ENCODE measurements around the gene IFIT5.
A peak's percentile ranks its signal among the peaks of the same experiment; 100 is the strongest.
"Not testable (repeated sequence)": the region's sequence is repeated elsewhere in the genome, so short reads cannot be mapped to it uniquely, and the experiment has no call there.

The IFIT5 gene, protein sequence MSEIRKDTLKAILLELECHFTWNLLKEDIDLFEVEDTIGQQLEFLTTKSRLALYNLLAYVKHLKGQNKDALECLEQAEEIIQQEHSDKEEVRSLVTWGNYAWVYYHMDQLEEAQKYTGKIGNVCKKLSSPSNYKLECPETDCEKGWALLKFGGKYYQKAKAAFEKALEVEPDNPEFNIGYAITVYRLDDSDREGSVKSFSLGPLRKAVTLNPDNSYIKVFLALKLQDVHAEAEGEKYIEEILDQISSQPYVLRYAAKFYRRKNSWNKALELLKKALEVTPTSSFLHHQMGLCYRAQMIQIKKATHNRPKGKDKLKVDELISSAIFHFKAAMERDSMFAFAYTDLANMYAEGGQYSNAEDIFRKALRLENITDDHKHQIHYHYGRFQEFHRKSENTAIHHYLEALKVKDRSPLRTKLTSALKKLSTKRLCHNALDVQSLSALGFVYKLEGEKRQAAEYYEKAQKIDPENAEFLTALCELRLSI

DNA sequence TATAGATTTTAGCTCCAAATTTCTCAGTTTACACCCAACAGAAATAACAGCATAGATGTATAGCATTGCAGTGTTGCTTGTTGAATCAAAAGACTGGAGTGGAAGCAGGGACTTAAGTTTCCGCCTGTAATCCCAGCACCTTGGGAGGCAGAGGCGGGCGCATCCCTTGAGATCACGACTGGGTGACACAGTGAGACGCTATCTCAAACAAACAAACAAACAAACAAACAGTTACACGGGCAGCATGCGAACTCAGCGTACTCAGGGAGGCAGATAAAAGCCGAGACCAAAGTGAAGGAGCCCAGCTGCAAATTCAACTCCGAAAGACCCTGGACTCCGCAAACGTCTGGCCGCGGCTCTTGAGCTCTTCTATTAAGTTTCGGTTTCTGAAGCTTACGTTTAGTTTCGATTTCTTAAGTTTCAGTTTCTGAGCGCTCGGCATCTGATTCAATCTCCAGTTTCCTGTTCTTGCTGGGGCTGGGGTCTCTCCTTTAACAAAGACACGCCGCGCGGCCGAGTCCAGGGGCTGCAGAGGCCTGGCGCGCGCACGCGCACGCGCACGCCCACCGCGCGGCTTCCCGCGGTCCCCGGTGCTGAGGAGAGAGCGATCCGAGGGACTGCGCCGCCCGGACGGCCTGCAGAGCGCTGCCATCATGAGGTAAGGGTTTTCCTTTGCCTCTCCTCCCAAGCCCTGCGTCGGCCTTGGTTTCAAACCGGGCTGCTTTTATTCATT is at the start of gene IFIT5:
Gene IFIT5 (plus strand): TSS at position 423 of the 733 bp plus-strand sequence. CDS start 231 bp downstream, at position 654.
- DNase-seq (ENCODE audit: low read depth): peak; percentile 79

DNA sequence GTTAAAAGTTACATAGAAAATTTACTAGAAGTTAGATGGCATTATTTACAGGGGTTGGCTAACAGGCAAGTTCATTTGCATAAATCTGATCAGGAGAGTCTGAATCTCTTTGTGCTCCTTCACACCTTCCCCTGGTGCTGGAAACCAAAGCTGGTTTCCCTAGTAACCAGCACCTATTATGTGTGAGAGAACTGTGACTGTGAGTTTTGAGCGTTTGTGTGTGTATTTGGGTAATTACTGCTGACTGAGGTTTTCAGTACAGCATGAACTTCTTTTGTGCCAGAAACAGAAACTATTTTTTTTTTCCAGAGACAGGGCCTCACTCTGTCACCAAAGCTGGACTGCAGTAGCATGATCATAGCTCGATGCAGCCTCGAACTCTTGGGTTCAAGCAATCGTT is 46.8 kb upstream of the IFIT5 start:
- DNase-seq (ENCODE audit: low read depth): no peak

DNA sequence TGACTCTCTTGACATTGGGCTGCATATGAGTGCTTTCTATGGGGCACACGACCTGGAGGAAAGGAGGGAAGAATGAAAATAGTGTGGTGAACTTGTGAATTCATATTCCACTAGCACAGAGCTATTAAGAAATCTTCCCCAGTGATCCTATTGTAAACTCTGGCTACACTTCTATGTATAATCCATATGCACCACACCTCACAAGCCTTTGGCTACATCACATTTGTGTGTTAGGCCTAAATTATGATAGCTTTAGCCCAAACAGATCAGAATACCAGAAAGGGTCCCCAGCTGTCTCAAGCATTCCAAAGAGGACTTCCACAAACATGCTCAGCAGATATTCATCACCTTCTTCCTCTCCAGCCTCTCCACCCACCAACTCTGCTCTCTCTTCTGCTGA is 46.2 kb upstream of the IFIT5 start:
- no peak for DNase-seq (ENCODE audit: low read depth)

DNA sequence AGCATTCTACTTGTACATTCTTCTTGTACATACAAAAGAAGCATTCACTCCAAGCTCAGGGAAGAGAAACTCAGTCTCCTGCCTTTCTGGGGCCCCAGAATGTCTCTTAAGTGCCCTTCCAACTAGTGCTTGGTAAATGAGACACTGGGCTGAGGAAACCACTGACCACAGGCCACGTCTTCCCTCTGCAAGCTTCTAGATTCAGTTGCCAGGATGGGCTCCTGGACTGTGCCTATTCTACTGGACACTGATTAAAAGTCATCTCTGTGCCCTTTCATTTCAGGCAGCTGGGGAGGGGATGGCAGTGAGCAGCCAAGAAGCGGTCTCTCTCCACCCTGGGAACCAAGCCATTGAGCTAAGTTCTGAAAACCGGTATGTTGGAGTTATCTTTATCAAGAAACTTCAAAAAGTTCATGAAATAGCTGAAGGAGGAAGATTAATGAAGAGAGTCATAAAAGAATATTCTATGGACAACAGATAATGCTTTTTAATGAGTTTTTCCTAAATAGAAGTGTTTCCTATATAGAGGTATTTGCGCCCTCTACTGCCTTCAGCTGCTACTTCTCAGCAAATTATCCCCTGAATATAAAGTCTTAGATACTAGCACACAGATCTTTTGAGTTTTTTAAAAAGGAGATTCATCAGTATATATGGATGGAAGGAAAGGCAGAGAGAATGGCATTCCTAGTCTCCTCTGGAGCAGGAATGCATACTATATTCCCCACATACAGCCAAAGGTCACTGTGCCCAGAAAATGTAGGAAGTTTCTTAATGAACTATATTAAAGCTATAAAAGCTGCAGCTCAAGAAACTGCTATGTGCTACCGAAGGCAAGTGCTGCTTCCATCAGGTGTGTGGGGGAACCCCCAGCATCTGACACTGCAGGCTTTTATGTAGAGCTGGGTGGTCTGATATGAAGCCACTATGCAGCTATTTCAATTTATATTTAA is 44.9 kb upstream of the IFIT5 start:
- DNase-seq (ENCODE audit: low read depth): peak; percentile 67

DNA sequence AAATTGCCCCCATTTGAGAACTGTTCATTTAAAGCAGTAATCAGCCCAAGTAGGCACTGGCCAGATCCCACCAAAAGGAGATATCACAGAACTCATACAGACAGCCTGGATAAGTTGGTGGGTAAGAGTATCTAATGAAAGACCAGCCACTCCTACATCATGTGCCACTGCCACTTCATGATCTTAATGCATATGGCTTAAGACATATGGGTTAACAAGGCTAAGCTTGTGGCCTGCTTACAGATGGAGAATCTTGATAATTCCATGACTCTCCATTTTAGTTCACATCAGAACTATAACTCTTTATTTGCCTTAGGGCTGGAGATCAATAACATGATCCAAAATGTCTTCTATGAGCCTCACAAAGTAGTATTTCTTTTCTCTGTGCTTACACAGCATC is 43.3 kb upstream of the IFIT5 start:
- DNase-seq (ENCODE audit: low read depth): no peak

DNA sequence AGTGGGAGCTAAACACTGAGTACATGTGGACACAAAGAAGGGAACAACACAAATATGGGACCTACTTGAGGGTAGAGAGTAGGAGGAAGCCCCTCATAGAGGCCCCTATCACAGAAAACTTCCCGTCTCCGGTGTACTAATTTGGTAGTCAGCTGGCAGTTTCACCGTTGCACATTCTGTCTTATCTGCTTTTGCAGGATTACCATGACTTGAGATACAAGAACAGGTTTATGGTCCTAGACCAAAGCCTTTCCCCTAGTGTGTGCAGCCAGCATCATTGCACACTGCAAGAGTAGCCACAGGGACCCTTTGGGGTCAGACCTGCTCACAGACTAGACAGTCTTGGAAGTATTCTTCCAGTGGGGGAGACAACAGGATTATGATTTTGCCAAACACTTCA is 42.4 kb upstream of the IFIT5 start:
- no peak for DNase-seq (ENCODE audit: low read depth)

DNA sequence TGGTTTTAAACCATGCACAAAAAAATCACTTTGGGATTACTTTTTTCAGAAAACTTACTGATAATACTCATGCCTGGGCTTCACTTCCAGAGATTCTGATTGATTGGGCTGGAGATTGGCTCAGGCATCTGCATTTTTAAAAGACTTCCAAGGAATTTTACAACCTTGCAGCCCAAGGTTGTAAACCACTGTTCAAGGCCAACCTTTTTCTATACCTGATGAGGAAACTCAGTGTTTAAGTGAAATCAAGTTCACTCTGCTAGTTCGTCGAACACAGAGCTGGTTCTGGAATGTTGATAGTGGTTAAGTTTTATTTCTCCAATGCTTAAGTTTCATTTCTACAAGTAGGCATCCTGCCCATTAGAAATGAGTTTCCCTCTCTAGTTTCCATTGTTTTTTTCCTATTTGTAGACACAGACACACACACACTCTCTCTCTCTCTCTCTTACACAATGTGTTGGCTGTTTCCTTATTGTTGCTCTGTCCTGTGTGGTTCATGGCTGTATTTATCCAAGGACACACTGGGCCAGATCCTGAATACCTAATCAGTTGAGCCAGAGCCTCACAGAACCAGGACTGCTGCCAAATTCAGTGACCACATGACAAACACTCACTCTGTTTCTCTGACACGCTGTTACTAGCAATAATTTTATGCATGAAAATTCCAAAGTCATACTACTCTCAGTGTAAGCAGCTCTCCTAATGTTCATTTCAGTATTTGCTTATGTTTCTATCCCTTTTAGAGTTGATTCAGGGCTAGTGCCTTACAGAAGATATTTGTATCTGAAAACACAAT is 40.3 kb upstream of the IFIT5 start:
- DNase-seq (ENCODE audit: low read depth): peak; percentile 96

DNA sequence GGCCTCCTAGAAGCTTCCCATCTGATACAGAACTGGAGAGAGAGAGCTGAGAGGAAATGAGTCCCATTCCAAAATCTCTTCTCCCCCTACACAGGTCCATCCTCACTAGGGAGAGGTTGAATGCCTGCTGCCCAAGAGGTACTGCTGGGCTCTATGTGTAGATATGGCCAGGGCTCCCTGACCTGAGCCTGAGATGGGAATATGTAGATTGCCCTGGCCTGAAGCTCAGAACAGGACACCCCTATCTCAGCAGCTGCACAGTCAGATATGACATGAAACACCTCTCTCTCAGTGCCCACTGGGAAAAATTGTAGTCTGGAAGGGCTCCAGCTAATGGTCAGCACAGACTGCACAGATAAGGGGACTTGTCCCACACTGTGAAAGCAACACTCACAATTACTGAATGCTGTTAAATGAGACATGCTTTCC is 39.6 kb upstream of the IFIT5 start:
- no peak for DNase-seq (ENCODE audit: low read depth)

DNA sequence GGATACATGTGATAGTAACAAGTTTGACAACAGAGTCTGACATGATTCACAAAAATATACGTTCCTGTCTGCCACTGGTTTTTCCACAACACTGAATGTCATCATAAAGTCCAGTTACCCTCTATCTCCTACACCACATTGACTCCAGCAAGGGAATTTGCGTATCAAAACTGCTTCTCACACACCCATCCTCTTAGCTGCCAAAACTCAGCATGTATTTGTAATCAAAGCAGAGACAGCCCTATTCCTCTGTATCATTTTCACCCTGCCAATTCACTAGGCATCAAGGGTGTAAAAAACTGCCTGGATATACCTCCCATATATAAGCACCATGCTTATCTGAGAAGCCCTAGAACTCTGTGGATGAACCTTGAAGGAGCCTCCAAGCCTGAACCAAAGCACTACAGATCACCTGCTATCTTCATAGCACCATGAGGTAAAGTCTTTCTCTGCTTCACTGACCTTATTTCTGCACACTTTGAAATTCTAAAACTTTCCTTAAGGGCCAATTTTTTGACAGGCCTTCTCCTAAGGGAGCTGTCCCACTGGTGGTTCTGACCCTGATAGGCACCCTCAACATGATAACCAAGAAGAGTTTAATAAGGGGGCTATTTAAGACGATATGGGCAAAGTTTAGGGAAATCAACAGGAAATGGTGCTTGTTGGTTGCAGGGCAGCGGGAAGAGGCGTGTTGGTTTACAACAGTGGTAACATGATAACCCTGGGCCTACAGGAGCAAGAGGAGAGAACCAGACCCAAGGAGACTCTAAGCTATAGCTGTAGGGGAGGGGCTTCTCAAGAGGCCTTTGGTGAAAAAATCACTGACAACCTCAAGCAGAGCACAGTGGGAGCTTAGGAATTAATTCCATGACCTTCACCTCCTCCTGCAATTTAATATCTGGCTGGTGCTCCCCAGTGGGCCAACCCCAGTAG is 36.4 kb upstream of the IFIT5 start, which contains the start of gene IFIT1B:
Gene IFIT1B (plus strand): TSS at position 352 of the 933 bp plus-strand sequence. CDS start 80 bp downstream, at position 432.
- no peak for DNase-seq (ENCODE audit: low read depth)

DNA sequence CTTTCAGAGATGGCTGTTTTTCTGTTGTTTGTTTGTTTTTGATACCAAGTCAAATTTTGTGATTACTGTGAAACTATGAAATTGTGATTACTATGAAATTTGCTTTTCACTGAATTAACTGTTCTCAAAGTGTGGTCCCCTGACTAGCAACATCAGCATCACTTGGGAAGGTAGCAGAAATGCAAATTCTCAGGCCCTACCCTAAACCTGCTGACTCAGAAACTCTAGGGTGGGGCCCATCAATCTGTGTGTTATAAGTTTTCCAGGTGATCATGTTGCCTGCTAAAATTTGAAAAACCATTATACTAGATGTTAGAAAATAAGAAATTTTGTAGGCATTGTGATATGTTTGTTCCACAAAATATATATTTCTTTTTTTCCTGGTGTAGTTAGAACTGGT is 35.3 kb upstream of the IFIT5 start:
- no peak for DNase-seq (ENCODE audit: low read depth)

DNA sequence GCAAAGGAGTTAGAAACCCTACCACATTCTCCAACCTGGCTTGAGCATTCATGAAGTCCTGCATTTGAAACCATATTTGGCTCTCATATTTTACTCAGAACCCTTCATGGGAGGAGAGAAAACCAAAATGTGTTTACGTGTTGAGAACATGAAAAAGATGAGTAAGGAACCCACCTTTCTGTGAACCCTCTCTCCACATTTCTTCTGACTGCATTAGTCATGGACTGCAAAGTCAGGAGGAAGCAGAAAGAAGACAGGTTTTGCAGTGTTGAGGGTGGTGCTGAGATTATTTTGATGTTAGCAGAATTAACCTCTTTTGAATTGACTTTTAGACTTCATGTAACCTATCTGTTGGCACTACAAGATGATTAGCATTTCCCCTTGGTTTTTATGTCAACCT is 31.6 kb upstream of the IFIT5 start:
- no peak for DNase-seq (ENCODE audit: low read depth)

DNA sequence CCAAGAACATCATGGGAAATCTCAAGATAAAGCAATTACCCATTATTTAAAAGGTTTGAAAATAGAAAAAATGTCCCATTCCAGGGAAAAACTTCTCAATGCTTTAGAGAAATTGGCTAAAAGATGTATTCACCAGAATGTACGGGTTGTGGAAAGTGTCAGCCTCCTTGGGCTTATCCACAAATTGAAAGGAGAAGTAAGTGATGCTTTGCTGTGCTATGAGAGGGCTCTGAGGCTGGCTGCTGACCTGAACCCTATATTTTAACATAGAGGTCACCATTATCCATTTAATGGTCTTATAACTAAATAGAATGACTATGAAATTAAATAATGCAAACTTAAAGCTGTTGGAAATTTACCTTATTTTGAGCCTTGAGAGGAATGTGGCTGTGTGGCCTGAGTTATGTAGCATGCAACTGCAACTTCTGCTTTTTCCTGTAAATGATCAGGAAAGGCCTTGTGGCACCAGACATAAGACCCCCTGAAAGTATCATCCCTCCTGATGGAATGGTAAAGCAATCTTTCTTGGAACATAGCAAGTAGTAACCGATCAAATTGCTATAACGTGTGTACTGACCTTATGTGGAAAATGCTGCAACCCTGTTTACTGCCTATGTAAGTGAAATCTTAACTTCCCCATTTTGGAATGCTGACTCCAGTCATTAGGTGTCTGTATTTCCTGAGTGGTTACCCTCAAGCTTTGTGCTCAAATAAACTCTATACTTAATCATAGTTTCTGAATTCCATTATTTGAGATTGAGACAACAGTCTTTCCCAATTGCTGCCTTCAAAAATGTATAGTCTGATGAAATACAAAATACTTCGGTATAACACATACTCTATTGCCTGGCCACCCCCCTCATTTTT is 29.7 kb upstream of the IFIT5 start:
- DNase-seq (ENCODE audit: low read depth): peak; percentile 19

DNA sequence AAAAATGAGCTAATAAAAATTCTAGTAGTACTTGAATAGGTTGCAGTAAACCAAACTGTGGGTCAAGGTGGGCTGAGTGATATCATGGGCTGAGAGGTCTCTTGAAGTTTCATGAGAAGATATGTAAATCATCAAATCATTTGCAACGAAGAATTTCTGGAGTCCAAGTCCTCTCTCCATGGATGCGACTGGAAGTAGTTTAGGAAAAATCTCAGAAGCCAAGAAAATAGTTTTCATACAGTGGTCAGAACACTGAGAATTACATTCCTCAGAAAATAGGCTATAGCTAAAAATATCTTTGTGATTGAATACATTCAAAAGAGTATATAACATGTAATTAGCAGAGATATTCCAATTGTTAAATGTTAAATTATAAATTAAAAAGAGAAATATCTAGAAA is 25.6 kb upstream of the IFIT5 start:
- DNase-seq (ENCODE audit: low read depth): peak; percentile 28

DNA sequence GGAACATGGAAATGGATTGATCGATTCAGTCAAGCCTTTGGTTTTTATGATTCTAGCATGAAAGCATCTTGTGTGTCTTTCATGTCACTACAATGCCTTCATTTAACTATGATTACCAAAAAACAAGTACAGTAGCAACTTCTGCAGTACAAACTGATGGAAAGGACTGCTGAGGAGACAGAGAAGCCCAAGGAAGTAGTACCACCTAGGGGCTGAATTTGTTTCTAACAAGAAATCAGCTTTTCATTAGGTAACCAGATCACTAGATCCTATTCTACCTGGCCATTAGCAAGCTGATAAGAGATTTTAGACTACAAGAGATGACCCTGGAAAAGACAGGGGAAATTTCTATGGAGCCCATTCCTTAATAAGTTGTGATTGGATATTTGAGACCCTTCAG is 25.1 kb upstream of the IFIT5 start:
- peak; percentile 61 for DNase-seq (ENCODE audit: low read depth)

DNA sequence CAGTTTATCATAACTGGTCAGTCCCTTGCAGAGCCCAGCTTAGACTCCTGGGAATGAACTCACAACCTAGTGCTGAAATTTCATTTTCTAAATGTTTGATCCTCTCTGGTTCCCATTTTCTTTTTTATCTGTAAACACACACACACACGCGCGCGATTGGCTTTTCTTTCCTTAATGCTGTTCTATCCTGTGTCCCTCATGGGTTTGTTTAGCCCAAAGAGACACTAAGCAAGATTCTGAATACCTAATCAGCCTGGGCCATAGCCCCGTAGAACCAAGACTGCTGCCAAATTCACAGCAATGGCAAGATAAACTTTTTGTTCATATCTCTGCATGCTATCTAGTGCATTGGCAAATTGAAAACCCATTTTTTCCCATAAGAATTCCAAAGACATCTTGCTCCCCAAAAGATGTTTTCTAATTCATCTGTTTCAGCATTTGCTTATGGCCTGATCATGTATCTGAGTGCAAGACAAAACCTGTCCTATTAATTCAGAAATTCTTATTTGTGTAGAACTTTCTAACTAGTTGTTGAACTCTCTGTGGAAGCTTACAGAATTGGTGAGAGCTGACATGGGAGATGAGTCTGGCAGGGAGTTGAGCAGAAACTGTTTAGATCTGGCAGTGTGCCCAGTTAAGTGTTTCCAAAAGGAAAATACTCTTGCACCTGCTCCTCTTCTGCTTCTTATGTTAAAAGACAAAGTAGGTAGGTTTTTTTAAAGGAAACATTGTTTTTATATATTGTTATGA is 23.7 kb upstream of the IFIT5 start:
- no peak for DNase-seq (ENCODE audit: low read depth)

DNA sequence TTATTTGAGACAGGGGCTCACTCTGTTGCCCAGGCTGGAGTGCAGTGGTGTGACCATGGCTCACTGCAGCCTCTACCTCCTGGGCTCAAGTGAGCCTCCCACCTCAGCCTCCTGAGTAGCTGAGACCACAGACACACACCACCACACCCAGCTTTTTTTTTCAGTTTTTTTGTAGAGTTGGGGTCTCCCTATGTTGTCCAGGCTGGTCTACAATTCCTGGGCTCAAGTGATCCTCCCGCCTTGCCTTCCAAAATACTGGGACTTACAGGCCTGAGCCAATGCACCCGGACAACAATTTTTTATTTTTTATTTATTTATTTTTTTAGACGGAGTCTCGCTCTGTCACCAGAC is 23.2 kb upstream of the IFIT5 start:
- DNase-seq (ENCODE audit: low read depth): not testable (repeated sequence)

DNA sequence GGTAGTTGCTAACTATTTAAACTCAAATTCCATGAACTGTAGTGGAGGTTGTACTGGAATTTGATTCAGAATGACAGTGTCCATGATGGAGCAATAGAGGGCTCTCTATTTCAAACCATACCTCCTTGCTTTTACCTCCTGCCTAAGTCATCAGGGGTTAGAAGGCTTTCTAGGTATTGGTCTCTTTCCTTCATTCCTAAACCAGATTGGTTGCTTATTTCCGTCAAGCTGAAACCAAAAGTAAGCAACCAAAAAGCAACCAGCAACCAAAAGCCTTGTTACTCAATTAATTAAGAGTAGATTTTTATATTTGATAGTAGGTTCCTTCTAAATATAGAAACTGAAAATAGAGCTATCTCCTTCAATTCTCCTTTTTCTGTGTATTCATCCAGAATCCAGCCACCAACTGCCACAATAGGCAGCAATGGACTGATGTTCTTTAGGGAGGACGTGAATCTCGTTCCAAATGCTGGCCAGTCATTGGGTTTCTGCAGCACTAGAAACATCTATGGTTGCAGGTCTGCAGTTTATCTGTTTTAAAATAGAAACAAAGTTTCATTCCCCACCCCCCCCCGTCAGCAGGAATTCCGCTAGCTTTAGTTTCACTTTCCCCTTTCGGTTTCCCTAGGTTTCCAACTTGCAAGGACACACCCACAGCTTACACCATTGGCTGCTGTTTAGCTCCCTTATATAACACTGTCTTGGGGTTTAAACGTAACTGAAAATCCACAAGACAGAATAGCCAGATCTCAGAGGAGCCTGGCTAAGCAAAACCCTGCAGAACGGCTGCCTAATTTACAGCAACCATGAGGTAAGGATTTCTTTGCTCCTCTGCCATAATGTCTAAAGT is 22.2 kb upstream of the IFIT5 start, which contains the start of gene IFIT1:
Gene IFIT1 (plus strand): TSS at position 717 of the 850 bp plus-strand sequence. CDS start 90 bp downstream, at position 807.
- DNase-seq (ENCODE audit: low read depth): peak; percentile 91
